Measurements from ENCODE around the gene MIS18A.

- TF ChIP-seq CTCF (IDR thresholded peaks at IDR 0.05 in 2 of 3, conservative IDR thresholded peaks at IDR 0.05 in 1 of 3; ENCODE audit: control insufficient read depth in 2 of 3, extremely low read depth in 1 of 3, insufficient read depth in 1 of 3, low read depth in 3 of 3, low read length in 3 of 3) (no peak), TCF12 (IDR thresholded peaks at IDR 0.05; ENCODE audit: low read depth, low read length) (no peak), ZBTB33 (IDR thresholded peaks at IDR 0.05) (no peak), FOS (IDR thresholded peaks at IDR 0.05; ENCODE audit: borderline replicate concordance, extremely low read depth, insufficient read length) (no peak), POLR2A (IDR thresholded peaks at IDR 0.05; ENCODE audit: low read depth, low read length) (no peak), RFX5 (IDR thresholded peaks at IDR 0.05; ENCODE audit: low read depth, low read length) (no peak), CHD2 (IDR thresholded peaks at IDR 0.05; ENCODE audit: borderline replicate concordance, low read depth, low read length) (no peak), TCF7 (IDR thresholded peaks at IDR 0.05; ENCODE audit: borderline replicate concordance) (no peak), SMC3 (IDR thresholded peaks at IDR 0.05; ENCODE audit: borderline replicate concordance, low read length) (no peak), ATF2 (IDR thresholded peaks at IDR 0.05; ENCODE audit: low read length) (no peak), GABPA (IDR thresholded peaks at IDR 0.05; ENCODE audit: low read depth) (no peak), ESRRA (IDR thresholded peaks at IDR 0.05; ENCODE audit: low read length) (no peak)
These were observed 39.3 kb downstream of the MIS18A start for GRCh38 chr21:32239551-32239950.
